ENCODE results near the gene PEX7.

GRCh38 chr6:136956590-136957544 is 134.5 kb downstream of the PEX7 start:
- TF ChIP-seq CTCF (IDR thresholded peaks at IDR 0.05; ENCODE audit: low read depth, low read length, poor library complexity, severe bottlenecking) (no peak), EZH2phosphoT487 (IDR thresholded peaks at IDR 0.05; ENCODE audit: borderline replicate concordance, low read length) (no peak)
